NCI-H2029 (cell line): ENCODE results near the gene NBR1.
A peak's percentile ranks its signal among the peaks of the same experiment; 100 is the strongest.
"Not testable (repeated sequence)": the region's sequence is repeated elsewhere in the genome, so short reads cannot be mapped to it uniquely, and the experiment has no call there.

Experiments
- DNase-seq: peaks from one replicate; lab custom pipeline; 2025; lab: John Stamatoyannopoulos, UW

The NBR1 gene

DNA sequence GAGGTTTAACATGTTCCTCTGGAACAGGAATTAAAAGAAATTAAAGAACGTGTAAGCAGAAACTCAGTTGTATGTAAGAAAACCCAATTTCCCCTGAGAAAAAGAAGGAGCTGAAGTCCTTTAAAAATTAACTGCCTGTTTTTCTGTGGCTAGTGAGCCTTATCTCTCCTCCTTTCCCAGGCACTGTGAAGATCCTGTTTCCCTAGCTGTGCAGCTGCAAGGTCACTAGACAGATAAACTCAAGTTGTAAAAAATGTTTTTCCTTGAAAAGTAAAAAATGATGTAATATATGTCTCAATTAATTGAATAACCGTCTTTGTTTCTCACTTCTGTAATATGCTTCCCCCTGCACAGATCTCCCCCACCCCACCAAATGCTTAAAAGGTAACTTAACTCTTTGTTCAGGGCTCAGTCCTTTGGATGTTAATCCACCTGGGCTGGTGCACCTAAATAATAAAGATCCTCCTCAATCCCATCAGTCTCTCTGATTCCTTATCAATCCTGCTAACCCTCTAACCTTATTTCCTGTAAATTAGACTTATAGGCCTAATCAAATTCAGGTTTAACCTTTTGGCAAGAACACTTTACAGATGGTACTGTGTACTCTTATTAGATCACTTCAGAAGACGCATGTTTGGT lies 17.7 kb upstream of the NBR1 start:
- DNase-seq: not testable (repeated sequence)

DNA sequence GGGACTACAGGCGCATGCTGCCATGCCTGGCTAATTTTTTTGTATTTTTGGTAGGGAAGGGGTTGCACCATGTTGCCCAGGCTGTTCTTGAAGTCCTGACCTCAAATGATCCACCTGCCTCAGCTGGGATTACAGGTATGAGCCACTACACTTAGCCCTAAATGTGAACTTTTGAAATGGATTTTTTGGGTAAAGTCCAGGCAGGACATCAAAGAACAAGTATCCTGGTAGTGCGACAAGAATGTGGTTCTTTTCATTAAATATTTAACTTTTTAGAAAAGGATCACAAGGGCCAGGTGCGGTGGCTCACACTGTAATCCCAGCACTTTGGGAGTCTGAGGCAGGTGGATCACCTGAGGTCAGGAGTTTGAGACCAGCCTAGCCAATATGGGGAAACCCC lies 15.3 kb upstream of the NBR1 start:
- no peak for DNase-seq

DNA sequence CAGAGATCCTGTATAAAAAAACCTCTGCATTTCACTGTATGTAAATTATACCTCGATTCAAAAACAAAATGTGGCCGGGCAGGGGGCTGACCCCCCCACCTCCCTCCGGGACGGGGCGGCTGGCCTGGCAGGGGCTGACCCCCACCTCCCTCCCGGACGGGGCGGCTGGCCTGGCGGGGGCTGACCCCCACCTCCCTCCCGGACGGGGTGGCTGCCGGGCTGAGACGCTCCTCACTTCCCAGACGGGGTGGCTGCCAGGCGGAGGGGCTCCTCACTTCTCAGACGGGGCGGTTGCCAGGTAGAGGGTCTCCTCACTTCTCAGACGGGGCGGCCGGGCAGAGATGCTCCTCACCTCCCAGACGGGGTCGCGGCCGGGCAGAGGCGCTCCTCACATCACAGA lies 11.8 kb upstream of the NBR1 start:
- DNase-seq: not testable (repeated sequence)

DNA sequence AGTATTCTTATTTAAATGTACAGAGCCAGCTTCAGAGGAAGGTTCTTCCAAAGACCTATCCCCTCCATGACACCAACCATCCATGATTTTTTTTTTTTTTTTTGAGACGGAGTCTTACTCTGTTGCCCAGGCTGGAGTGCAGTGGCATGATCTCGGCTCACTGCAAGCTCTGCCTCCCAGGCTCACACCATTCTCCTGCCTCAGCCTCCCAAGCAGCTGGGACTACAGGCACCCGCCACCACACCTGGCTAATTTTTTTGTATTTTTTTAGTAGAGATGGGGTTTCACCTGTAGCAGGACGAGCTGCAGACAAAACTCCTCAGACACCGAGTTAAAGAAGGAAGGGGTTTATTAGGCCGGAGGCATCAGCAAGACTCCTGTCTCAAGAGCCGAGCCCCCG lies 11.1 kb upstream of the NBR1 start:
- not testable (repeated sequence) for DNase-seq

DNA sequence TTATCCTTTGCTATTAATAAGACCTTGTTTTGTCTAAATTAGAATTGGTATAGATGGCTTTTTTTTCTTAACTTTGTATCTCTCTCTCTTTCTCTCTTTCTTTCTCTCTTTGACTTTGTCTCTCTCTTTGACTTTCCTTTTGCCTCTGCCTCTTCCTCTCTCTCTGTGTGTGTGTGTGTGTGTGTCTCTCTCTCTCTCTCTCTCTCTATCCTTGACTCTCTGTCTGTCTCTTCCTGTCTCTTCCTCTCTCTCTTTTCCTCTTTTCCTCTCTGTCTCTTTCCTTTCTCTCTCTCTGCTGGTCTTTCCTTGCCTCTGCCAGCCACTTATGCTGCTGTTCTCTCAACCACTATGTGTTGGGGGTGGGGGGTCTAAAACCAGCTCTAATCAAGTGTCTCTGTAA lies 5.0 kb upstream of the NBR1 start:
- not testable (repeated sequence) for DNase-seq

DNA sequence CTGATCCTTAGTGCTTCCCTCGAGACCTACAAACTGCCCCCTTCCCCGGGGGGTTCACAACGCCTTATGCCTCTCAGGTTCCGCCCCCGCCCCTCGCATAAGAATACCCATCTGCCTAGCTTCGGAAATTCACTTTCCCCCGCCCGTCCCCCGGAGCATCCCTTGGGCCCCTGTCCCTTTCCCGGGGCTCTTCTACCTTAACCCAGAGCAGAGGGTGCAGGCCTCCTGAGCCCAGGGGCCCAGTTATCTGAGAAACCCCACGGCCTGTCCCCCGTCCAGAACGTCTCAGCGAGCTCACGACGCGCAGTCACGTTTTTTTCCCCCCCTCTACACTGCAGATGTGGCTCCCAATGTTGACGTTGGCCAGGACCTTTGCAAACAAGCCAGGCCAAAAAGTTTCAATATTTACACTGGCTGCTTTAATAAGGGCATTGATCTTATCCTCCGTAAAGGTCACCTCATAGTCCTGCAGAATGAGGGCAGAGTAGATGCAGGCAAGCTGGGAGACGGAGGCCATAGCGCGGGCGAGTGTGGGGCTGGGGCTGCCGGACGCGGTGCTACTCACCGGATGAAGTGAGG lies 1.4 kb upstream of the NBR1 start:
- DNase-seq: peak; percentile 29

DNA sequence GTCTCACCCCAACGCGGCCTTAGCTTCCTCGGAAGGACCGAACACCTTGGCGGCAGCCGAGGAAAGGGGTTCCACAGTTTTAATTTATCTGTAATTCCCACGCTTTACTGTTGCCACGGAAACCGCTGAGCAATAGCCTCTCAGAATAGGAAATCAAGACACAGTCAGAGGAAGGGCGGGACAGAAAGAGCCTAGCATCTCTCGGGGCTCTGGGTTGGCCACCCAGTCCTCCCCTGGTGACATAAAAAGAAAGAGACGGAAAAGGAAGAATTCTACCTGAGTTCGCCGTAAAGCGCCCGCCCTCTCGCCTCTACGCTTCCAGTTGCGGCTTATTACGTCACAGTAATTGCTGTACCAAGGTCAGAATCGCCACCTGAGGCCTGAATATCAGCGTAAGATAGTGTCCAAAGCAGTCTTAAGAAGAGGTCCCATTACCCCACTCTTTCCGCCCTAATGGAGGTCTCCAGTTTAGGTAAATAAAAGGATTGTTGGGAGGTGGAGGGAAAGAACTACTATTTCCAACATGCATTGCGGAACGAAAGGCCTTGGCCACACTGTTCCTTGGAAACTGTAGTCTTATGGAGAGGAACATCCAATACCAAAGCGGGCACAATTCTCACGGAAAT lies 761 bp upstream of the NBR1 start:
- peak; percentile 95 for DNase-seq

DNA sequence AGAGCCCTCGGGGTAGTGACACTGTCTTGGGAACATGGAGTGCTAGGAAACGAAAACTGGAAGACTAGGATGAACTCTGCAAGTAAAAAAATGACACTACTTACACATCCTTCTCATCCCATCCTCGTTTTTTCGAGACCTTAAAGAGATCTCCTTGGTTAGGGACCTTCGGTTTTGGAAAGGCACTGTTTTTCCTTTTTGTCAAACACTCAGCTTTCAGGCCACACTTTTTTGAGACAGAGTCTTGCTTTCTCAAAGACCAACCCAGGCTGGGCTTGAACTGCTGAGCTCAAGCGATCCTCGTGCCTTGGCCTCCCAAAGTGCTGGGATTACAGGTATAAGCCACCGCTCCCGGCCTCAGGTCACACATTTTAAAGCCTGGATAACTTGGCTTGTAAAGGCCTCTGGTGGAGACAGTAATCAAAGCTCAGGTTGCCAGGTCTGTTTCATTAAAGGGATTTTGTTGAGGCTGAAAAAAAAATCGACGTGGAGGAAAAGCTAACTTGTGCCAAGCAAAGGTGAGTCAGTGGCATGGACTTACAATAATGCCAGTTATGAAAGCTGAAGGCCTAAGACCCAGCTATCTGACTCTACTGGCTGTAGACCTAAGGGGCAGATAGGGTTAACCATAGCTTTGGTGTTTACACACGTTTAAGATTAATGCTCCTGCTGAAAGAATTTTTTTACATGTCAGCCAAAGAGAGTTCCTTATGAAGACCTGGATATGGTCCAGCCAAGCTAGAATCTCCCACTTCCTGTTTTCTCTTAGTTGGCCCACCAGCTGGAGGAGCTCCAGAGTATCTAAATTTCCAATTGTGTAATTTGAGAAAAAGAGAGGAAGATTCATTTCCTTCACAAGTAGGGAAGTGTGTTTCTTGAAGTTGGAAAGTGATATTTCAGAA lies 823 bp downstream of the NBR1 start:
- peak; percentile 42 for DNase-seq

DNA sequence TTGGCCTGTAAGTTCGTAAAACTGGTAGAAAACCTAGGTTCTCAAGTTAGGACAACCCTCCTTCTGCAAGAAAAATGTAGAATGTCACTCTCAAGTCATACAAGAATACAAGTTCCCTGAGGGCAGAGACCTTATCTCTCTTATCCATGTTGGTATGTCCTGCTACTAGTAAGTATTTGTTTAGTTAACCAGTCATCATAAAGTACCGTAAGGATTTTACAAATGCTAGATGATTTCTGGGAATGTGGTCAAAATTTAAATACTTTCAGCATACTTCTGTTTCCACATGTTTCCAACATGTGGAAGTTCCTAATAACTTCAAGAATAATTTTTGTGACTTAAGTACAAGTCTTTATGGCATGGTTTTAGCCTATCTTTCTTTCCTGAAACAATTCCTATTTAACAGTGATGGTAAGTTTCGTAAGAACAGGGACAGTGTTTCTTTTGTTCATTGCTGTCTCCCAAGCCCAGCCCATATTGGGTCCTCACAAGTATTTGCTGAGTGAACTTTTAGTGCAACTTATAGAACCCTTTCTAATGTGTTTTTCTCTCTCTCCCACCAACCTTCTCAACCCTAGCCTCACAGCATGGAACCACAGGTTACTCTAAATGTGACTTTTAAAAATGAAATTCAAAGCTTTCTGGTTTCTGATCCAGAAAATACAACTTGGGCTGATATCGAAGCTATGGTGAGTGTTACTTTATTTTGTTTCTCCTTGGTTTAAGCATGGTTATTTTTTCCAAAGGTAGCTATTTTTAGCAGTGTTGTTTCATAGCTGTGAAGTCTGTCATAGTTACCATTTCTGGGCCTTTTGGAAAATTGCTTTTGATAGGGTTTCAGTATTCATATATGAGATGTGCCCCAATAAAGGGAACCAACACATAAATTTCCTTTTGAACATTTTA lies 4.5 kb downstream of the NBR1 start:
- no peak for DNase-seq

DNA sequence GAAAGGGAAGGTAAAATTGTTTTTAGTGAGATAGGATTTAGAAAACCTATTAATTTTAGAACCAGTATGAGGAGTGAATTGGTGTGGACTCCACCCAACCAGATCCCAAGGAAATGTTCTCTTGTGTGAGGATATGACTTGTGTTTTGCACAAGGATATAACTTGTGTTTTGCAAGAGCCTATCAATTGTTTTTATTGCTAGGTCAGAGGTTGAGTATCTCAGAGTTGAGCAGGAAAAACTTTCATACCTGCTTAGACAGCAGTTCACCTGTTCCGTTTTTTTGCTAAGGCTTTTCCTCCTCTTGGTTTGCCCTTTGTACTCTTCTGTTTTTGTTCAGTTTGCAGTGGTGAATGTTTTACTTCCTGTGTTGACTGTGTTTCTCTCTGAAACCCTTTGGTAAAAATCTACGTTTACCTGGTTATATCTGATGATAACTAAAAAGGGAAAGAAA lies 5.1 kb downstream of the NBR1 start:
- DNase-seq: no peak

DNA sequence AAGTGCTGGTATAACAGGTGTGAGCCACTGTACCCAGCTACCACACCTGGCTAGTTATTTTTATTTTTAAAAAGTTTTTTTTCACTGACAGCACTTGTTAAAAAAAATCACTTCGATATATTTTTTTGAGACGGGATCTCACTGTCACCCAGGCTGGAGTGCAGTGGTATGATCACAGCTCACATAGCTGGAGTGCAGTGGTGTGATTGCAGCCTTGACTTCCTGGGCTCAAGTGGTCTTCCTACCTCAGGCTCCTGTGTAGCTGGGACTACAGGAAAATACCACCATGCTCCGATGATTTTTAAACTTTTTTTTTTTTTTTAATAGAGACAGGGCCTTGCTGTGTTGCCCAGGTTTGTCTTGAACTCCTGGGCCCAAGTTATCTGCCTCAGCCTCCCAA lies 12.9 kb downstream of the NBR1 start:
- DNase-seq: no peak

DNA sequence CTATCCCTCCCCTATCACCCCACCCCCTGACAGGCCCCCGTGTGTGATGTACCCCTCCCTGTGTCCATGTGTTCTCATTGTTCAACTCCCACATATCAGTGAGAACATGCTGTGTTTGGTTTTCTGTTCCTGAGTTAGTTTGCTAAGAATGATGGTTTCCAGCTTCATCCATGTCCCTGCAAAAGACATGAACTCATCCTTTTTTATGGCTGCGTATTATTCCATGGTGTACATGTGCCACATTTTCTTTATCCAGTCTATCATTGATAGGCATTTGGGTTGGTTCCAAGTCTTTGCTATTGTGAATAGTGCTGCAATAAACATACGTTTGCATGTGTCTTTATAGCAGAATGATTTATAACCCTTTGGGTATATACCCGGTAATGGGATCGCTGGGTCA lies 15.6 kb downstream of the NBR1 start:
- DNase-seq: not testable (repeated sequence)

DNA sequence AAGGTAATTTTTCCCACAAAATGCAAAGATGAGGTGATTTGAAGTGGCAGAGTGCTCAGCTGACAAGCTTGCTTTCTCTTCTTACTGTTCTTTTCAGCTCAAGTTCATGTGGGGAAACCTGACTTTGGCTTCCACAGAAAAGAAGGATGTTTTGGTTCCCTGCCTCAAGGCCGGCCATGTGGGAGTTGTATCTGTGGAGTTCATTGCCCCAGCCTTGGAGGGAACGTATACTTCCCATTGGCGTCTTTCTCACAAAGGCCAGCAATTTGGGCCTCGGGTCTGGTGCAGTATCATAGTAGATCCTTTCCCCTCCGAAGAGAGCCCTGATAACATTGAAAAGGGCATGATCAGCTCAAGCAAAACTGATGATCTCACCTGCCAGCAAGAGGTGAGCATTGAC lies 22.2 kb downstream of the NBR1 start:
- DNase-seq: no peak

DNA sequence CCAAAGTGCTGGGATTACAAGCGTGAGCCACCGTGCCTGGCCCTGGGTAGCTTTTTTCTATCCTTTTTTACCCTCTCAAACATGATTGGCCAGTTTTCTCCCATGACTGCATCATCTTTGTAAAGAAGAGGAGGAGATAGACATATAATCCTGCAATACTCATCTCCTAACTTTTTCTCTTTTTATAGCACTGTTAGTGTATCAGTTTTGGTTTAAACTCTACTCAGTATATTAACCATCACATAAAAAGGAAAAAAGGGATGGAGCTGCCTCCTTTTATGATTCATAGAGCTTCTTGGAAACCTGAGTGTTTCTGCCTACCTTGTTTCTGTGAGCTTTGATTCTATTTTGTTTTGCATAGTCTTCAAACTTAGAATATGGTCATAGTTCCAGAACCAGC lies 28.6 kb downstream of the NBR1 start:
- no peak for DNase-seq

DNA sequence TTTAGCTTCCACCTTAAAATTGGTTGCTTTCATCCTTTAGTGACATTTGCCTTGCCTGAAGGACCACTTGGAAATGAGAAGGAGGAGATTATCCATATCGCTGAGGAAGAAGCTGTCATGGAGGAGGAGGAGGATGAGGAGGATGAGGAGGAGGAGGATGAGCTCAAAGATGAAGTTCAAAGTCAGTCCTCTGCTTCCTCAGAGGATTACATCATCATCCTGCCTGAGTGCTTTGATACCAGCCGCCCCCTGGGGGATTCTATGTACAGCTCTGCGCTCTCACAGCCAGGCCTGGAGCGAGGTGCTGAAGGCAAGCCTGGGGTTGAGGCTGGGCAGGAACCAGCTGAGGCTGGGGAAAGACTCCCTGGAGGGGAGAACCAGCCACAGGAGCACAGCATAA lies 29.1 kb downstream of the NBR1 start:
- no peak for DNase-seq

DNA sequence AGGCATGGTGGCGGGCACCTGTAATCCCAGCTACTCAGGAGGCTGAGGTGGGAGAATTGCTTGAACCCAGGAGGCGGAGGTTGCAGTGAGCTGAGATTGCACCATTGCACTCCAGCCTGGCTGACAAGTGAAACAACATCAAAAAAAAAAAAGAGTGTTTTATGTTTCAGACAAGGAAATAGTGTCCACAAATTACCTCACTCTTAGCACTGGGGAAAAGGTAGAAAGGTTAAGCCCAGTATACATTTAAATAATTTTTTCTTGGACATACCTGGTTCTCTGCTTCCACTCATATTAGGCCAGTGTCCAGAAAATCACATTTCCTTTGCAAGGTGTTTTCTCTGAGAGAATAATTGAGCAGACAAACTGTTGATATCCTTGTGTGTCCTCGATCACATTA lies 32.0 kb downstream of the NBR1 start:
- DNase-seq: not testable (repeated sequence)

DNA sequence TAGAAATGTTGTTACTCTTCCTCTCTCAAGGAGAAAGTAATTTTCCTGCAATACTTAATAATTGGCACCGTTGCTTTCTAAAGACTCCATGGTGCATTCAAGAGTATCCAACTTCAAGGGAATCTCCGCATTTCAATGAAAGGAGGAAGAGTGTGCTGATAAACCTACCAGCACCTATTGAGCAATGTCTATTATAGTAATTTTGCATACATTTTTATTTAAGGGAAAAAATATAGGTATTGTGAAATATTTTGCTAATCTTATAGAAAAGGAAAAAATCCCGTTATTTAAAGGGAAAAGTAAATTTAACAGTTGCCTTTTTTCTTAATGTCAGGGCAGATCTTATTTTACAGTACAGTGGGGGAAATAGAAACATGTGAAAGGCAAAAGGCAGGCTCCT lies 39.6 kb downstream of the NBR1 start:
- DNase-seq: no peak

DNA sequence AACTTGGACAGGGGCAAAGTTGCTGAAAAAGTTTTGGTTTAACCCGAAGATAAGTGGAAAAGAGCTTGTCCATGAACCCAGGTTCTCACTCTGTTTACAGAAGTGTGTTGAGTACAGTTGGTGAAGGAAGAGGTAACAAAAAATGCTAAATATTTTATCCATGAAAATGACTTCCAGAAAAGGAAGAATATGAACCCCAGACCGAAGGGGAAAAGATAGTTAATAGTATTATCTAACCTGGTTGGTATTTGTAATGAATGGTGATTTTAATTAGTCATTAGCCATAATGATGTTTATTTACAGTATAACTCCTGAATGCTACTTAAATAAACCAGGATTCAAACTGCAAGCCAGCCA lies 40.1 kb downstream of the NBR1 start:
- no peak for DNase-seq

DNA sequence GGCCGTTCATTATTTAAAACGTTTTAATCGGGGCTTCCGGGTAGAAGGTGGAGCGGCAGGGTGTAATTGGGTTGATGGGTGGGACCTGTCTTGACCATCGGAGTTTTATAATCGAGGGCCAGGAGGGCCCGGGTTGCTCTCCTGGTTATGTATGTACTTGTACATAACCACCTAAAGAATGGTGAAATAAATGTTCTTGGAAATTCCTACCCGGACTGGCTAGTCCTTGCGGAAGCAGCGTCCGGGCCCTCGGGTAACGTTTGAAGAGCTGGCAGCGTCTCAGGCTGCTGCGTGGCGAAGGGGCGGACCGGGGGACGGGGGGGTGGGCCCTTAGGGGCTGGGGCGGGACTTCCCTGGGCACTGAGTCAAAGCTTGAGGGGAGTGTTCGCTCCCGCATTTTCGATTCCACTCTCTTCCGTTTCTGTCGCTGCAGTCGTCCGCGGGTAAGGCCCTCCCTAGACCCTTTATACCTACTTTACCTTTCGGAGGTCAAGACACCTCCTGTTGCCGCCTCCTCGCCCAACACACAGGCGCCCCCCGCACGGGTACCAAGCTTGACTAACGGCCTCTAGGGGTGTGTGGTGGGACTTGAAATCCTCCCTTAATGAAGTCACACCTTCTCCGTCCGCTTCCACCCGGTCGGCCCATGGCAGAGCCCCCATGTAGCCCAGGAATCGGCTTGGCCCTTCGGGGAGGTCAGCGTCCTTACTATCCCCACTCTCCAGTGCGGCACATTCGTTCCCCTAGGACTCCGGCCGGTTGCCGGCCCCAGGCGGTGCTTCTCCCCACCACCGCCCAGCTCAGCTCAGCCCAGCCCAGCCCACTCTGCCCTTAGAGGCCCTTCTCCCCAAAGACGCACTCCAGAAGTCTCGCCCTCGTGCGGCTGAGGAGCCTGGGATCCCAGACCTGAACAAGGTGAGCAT lies 40.7 kb downstream of the NBR1 start, which contains the start of gene TMEM106A:
TMEM106A (plus strand) TSS at position 396 of the 923 bp plus-strand sequence. CDS start 1,167 bp downstream, outside the sequence.
- peak; percentile 51 for DNase-seq
